ENCODE results near the gene LPP.

DNA sequence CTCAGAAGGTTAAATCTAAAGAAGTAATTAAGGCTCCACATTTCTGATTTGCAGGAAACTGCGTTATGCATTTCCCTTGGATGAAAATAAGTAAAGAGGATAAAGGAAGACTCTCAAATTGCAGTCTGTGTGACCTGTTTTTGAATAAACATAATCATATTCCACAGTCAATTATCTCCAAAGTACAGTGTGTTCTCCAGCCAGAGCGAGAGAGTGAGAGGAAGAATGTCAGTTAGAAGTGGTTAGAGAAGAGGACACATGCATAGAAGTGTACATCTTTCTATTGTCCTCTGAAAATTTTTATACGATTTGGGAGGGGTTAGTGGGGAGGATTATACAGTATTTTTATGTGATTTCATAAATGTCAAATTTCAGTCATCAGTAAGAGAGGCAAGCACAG lies 487.1 kb downstream of the LPP start:
- no peak for TF ChIP-seq POLR2A (IDR thresholded peaks at IDR 0.05; ENCODE audit: low read depth, low read length)
- no peak for TF ChIP-seq POLR2AphosphoS5 (IDR thresholded peaks at IDR 0.05; ENCODE audit: low read depth, low read length)

Measured in GM12891 (cell line).